Breast epithelium (tissue), 4 donors: ENCODE measurements around the gene E4F1. TPM values are rescaled to one million over a fixed set of nuclear protein-coding genes. Genes with fewer than 3 reads are reported as not detected.

ENCODE experiments used
- DNase-seq, 2 donors: peaks; one replicate each; pipeline ENCODE4 v3.0.0-alpha.2; 2019; ENCODE audit warnings: low spot score in 2 of 2
- H3K27ac ChIP-seq, 2 donors: fragments of 200-600 bp; sonication (generic) in 1 of 2; one replicate each; pipeline ENCODE4 v1.5.1; 2016 to 2019; ENCODE audit warnings: mild to moderate bottlenecking in 1 of 2
- H3K27me3 ChIP-seq, 2 donors: fragments of 200-600 bp; sonication (generic) in 1 of 2; one replicate each; pipeline versions ENCODE4 v1.5.1 to v1.6.0; 2017 to 2019; ENCODE audit warnings: control low read depth in 1 of 2, mild to moderate bottlenecking in 1 of 2
- H3K36me3 ChIP-seq: fragments of 200-600 bp; one replicate; pipeline ENCODE4 v1.5.1; 2019
- H3K4me1 ChIP-seq, 2 donors: fragments of 200-600 bp; sonication (generic); one replicate each; pipeline ENCODE4 v1.5.1; 2016 to 2019; ENCODE audit warnings: control low read depth in 1 of 2
- H3K4me3 ChIP-seq, 3 donors: fragments of 200-600 bp; sonication (generic); 1 replicate in 2 of 3; 2 replicates in 1 of 3; pipeline ENCODE4 v1.5.1; 2016 to 2019; ENCODE audit warnings: mild to moderate bottlenecking in 3 of 3, moderate library complexity in 2 of 3
- H3K9me3 ChIP-seq, 2 donors: fragments of 200-600 bp; sonication (generic) in 1 of 2; one replicate each; pipeline ENCODE4 v1.5.1; 2016 to 2019; ENCODE audit warnings: control low read depth in 1 of 2
- POLR2A ChIP-seq: fragments of 450-650 bp; IDR thresholded peaks from one replicate; pipeline ENCODE4 v1.6.1; 2016; ENCODE audit warnings: antibody characterized with exemption, mild to moderate bottlenecking, moderate library complexity
- POLR2AphosphoS5 ChIP-seq, 3 donors: sonication (generic); formaldehyde crosslinking; IDR thresholded peaks; one replicate each; pipeline ENCODE4 v1.6.1; 2017; ENCODE audit warnings: antibody characterized with exemption in 3 of 3
- intact Hi-C: fragments of 100-400 bp; cut with DNase I; formaldehyde crosslinking; loops from one replicate; pipeline ENCODE4 v1.15.1; 2023; ENCODE audit warnings: low total_unique reads
- total RNA-seq, 3 donors: library from RNA; depleted of rRNA; stranded (reverse); fragments of >200 nt; gene quantifications; one replicate each; pipeline ENCODE4 v1.1.0, GENCODE V29; 2016
- TF ChIP-seq, protein P1 (sequence below), 3 donors: fragments of 450-650 bp; IDR thresholded peaks; one replicate each; pipeline ENCODE4 v1.5.1; 2016 to 2017; ENCODE audit warnings: antibody characterized with exemption in 3 of 3, mild to moderate bottlenecking in 3 of 3, moderate library complexity in 3 of 3

Gene E4F1
- total RNA-seq, 3 donors from 2014 or later = 19.0 to 40.2 (median 34.7) TPM

DNA sequence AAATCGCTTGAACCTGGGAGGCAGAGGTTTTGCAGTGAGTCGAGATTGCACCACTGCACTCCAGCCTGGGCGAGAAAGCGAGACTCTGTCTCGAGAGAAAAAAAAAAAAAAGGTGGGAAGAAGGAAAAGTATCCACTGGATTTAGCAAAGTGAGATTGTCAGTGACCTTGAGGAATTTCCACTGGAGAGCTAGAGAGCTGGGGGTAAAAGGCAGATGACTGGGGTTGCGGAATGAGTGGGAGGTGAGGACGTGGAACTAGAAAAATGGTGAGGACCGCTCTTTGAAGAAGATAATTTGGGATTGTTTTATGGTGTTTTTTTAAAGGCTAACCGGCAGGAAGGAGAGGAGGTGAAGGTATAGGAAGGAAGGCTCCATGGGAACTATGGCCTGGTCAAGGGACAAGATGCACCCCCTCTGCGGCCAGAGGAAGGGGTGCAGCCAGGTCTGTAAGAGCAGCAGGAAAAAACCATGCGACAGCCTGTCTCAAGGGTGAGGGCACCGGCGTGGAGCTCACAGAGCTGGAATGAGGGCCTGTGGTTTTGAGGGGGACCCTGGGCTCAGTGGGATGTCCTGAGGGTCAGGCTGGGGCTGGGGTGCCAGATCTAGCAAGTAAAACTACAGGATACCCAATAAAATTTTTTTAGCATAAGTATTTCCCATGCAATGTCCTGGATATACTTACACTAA is 18.8 kb upstream of the E4F1 start:
- Histone ChIP-seq H3K4me1 (peaks cover 8 to 10% of the 10 kb centered on the region in 2 donors), H3K4me3 (peak overlapping the region; percentile 62 to 80 (median 79)), H3K27me3 (no peaks in the 10 kb centered on the region), H3K36me3 (no peaks in the 10 kb centered on the region), H3K9me3 (no peaks in the 10 kb centered on the region), H3K27ac (peak overlapping the region; percentile 91 to 99)
- TF ChIP-seq POLR2A (no peak), POLR2AphosphoS5 (IDR thresholded peaks at IDR 0.05) (no peak)
- TF ChIP-seq, protein P1, sequence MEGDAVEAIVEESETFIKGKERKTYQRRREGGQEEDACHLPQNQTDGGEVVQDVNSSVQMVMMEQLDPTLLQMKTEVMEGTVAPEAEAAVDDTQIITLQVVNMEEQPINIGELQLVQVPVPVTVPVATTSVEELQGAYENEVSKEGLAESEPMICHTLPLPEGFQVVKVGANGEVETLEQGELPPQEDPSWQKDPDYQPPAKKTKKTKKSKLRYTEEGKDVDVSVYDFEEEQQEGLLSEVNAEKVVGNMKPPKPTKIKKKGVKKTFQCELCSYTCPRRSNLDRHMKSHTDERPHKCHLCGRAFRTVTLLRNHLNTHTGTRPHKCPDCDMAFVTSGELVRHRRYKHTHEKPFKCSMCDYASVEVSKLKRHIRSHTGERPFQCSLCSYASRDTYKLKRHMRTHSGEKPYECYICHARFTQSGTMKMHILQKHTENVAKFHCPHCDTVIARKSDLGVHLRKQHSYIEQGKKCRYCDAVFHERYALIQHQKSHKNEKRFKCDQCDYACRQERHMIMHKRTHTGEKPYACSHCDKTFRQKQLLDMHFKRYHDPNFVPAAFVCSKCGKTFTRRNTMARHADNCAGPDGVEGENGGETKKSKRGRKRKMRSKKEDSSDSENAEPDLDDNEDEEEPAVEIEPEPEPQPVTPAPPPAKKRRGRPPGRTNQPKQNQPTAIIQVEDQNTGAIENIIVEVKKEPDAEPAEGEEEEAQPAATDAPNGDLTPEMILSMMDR (IDR thresholded peaks at IDR 0.05) = no peak
- intact Hi-C loops = no loop called here
- DNase-seq = no peak

DNA sequence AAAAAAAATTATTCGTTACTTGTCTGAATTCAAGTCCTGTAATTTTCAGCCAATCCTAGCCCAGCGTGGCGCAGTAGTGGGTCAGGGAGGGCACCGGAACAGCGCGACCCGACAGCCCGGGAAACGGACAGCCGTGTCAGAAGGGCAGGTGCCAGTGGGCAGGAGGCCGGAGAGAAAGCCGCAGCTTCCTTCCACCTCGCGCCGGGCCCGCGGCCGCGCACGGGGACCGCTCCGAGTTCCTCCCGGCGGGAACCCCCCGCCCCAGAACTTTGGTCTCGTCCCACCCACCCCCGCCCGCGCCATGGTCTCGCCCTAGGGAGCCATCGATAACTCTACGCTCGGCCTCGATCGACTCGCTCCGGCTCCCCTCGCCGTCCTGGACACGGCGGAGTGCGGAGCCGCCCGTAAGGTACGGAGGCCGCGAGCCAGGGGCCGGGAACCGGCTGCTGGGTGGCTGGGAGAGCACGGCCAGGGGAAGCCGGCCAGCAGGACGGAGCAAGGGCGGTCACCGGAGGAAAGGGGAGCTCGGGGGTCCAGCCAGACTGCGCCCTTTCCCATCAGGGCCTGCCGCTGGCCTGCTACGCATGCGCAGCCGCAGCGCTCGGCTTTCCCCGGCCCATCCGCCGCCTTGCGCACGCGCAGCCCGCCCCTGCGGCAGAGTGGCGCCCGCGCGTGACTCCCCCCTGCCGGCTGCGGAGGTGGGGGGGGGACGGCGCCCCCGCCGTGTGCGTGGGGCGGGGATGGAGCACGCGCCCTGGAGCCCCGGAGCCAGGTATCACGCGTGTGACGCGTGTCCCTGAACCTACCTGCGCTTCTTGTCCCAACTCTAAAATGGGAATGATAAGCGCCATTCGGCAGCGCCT is 18.1 kb upstream of the E4F1 start, which contains the start of gene MLST8:
Gene MLST8, plus strand, starts transcription at position 351 of the 863 bp plus-strand sequence. CDS start 632 bp downstream, outside the sequence.
- Histone ChIP-seq H3K36me3 (no peaks in the 10 kb centered on the region), H3K4me3 (peak within 1 kb of the TSS; percentile 62 to 80 (median 79)), H3K9me3 (no peaks in the 10 kb centered on the region), H3K4me1 (peaks cover 8 to 10% of the 10 kb centered on the region in 2 donors), H3K27me3 (no peaks in the 10 kb centered on the region), H3K27ac (peak within 1 kb of the TSS; percentile 91 to 99)
- peak; percentile 76 to 84 for DNase-seq
- intact Hi-C loops = no loop called here
- TF ChIP-seq, protein P1 (IDR thresholded peaks at IDR 0.05) = peak in 1 of 3 donors; percentile 11
- TF ChIP-seq POLR2AphosphoS5 (IDR thresholded peaks at IDR 0.05) (peak; percentile 89 to 92 (median 92)), POLR2A (peak; percentile 50)

DNA sequence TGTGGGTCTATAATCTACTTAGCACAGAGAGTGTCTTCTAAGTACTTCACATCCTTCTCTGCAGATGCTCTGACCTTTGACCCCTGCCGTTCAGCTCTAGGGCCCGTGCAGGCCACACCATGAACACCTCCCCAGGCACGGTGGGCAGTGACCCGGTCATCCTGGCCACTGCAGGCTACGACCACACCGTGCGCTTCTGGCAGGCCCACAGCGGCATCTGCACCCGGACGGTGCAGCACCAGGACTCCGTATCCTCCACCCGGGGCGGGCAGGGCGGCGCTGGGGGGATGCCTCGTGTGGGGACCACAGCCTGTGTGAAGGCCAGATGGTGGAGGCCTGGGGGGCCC is 17.5 kb upstream of the E4F1 start:
- Histone ChIP-seq H3K4me3 (peak overlapping the region; percentile 62 to 80 (median 79)), H3K27ac (peak overlapping the region; percentile 91 to 99), H3K36me3 (no peaks in the 10 kb centered on the region), H3K9me3 (no peaks in the 10 kb centered on the region), H3K4me1 (peaks cover 8 to 10% of the 10 kb centered on the region in 2 donors), H3K27me3 (no peaks in the 10 kb centered on the region)
- TF ChIP-seq, protein P1 (IDR thresholded peaks at IDR 0.05) = no peak
- TF ChIP-seq POLR2A = no peak
- TF ChIP-seq POLR2AphosphoS5 (IDR thresholded peaks at IDR 0.05) = no peak
- intact Hi-C loops = no loop called here
- DNase-seq = no peak

DNA sequence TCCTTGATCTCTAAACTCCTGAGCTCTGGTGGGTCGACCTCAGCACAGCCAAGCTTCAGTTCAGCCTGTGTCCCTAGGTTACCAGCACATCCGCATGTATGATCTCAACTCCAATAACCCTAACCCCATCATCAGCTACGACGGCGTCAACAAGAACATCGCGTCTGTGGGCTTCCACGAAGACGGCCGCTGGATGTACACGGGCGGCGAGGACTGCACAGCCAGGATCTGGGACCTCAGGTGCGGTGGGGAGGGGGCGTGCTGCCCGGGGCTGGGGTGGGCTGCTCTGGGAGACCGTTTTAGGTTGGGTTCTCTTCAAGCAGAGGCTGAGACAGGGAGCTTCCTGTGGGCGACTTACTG is 17.0 kb upstream of the E4F1 start:
- H3K27me3 ChIP-seq = no peaks in the 10 kb centered on the region
- peaks cover 8 to 10% of the 10 kb centered on the region in 2 donors for H3K4me1 ChIP-seq
- no peaks in the 10 kb centered on the region for H3K36me3 ChIP-seq
- no peak for DNase-seq
- intact Hi-C loops = no loop called here
- H3K9me3 ChIP-seq = no peaks in the 10 kb centered on the region
- peak overlapping the region; percentile 91 to 99 for H3K27ac ChIP-seq
- TF ChIP-seq POLR2AphosphoS5 (IDR thresholded peaks at IDR 0.05) (no peak), POLR2A (no peak)
- TF ChIP-seq, protein P1 (IDR thresholded peaks at IDR 0.05) = no peak
- H3K4me3 ChIP-seq = peak overlapping the region in 2 of 3 donors; percentile 62 to 80
